Transverse colon (tissue), 4 donors: ENCODE measurements around the gene CAPRIN2. TPM values are rescaled to one million over a fixed set of nuclear protein-coding genes. Genes with fewer than 3 reads are reported as not detected.

ENCODE experiments used
- DNase-seq: peaks from one replicate; pipeline ENCODE4 v3.0.0-alpha.2; 2019
- H3K27ac ChIP-seq, 4 donors: fragments of 200-600 bp; sonication (generic); 2 replicates each; pipeline ENCODE4 v1.5.1; 2016 to 2018; ENCODE audit warnings: inconsistent platforms in 4 of 4
- H3K27me3 ChIP-seq: fragments of 200-600 bp; sonication (generic); 2 replicates; pipeline ENCODE4 v1.5.1; 2017; ENCODE audit warnings: inconsistent platforms
- H3K36me3 ChIP-seq, 4 donors: fragments of 200-600 bp; sonication (generic); 2 replicates each; pipeline ENCODE4 v1.5.1; 2017 to 2019; ENCODE audit warnings: inconsistent platforms in 4 of 4
- H3K4me1 ChIP-seq, 4 donors: fragments of 200-600 bp; sonication (generic); 2 replicates each; pipeline ENCODE4 v1.5.1; 2017 to 2020; ENCODE audit warnings: inconsistent platforms in 4 of 4
- H3K4me3 ChIP-seq, 4 donors: fragments of 200-600 bp; sonication (generic); 1 replicate in 1 of 4; 2 replicates in 3 of 4; pipeline versions ENCODE4 v1.5.1 to v1.6.1; 2017 to 2019; ENCODE audit warnings: inconsistent platforms in 4 of 4
- H3K9me3 ChIP-seq, 2 donors: fragments of 200-600 bp; sonication (generic); 2 replicates each; pipeline ENCODE4 v1.5.1; 2017 to 2019; ENCODE audit warnings: inconsistent platforms in 2 of 2
- EP300 ChIP-seq: sonication (generic); formaldehyde crosslinking; IDR thresholded peaks from one replicate; pipeline ENCODE4 v1.6.1; 2017; ENCODE audit warnings: antibody characterized with exemption, low read depth
- POLR2A ChIP-seq: fragments of 450-650 bp; IDR thresholded peaks from one replicate; pipeline ENCODE4 v1.6.1; 2016; ENCODE audit warnings: antibody characterized with exemption, mild to moderate bottlenecking, moderate library complexity
- POLR2AphosphoS5 ChIP-seq, 3 donors: sonication (generic); formaldehyde crosslinking; IDR thresholded peaks; one replicate each; pipeline ENCODE4 v1.6.1; 2016; ENCODE audit warnings: antibody characterized with exemption in 3 of 3
- WGBS, 2 donors: methylation state at CpG; one replicate each; pipeline ENCODE4 v1.1.5; 2018; ENCODE audit warnings: low coverage in 1 of 2; 5-methylcytosine and 5-hydroxymethylcytosine counted together
- in situ Hi-C, 4 donors: fragments of 200-750 bp; cut with MboI; loops; one replicate each; pipeline versions ENCODE4 v1.15.0 to v1.15.1; 2017; ENCODE audit warnings: low sequenced_read_pairs in 3 of 4, low pct_ligation_motif_present in 1 of 4, low pct_unique_long_range_greater_than_20kb in 1 of 4
- intact Hi-C: fragments of 100-400 bp; cut with DNase I; formaldehyde crosslinking; loops from one replicate; pipeline ENCODE4 v1.15.1; 2023; ENCODE audit warnings: low total_unique reads
- total RNA-seq, 4 donors: library from RNA; depleted of rRNA; stranded (reverse); fragments of >200 nt; gene quantifications; one replicate each; pipeline ENCODE4 v1.1.0, GENCODE V29; 2016
- TF ChIP-seq, protein P1 (sequence below), 5 experiments: fragments of 200-600 bp in 3 of 5; fragments of 450-650 bp in 2 of 5; sonication (generic) in 3 of 5; IDR thresholded peaks; 1 replicate in 2 of 5; 2 replicates in 3 of 5; pipeline ENCODE4 v1.5.1; 2016 to 2017; ENCODE audit warnings: antibody characterized with exemption in 5 of 5, inconsistent platforms in 3 of 5, mild to moderate bottlenecking in 2 of 5, moderate library complexity in 1 of 5

Gene CAPRIN2
- total RNA-seq, 4 donors from 2014 or later: 24.7 to 322 (median 42.5) TPM

DNA sequence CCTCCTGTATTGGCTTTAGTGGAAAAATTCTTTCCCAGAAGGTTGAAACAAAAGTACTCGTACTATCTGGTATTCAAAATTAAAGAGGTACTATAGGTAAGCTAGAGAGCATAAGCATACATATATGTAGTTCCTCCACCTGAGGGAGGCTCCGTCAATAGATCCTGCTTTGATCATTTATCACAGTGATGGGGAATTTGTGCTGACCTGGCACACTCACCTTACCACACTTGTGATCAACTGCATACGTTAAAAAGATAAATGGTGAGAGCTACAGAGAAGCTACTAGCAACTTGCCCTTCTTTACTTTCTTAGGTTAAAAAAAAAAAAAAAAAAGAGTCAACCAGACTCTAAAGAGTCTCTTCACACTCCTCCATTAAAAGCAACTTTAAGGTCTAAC is 2.5 kb downstream of the CAPRIN2 start:
- Histone ChIP-seq H3K27ac (no peak overlapping the region), H3K27me3 (no peaks in the 10 kb centered on the region), H3K4me3 (no peak overlapping the region), H3K36me3 (peaks cover 0 to 1% (median 0%) of the 10 kb centered on the region in 4 donors), H3K4me1 (peaks cover 6 to 16% (median 11%) of the 10 kb centered on the region in 4 donors), H3K9me3 (no peaks in the 10 kb centered on the region)
- intact Hi-C loops: loop anchor here (10.0 kb wide), 1 partner anchor 57 kb away; the partner anchor contains the start of gene IPO8
- in situ Hi-C loops: no loop called here
- TF ChIP-seq EP300: no peak
- TF ChIP-seq, protein P1, sequence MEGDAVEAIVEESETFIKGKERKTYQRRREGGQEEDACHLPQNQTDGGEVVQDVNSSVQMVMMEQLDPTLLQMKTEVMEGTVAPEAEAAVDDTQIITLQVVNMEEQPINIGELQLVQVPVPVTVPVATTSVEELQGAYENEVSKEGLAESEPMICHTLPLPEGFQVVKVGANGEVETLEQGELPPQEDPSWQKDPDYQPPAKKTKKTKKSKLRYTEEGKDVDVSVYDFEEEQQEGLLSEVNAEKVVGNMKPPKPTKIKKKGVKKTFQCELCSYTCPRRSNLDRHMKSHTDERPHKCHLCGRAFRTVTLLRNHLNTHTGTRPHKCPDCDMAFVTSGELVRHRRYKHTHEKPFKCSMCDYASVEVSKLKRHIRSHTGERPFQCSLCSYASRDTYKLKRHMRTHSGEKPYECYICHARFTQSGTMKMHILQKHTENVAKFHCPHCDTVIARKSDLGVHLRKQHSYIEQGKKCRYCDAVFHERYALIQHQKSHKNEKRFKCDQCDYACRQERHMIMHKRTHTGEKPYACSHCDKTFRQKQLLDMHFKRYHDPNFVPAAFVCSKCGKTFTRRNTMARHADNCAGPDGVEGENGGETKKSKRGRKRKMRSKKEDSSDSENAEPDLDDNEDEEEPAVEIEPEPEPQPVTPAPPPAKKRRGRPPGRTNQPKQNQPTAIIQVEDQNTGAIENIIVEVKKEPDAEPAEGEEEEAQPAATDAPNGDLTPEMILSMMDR (IDR thresholded peaks at IDR 0.05): no peak
- no peak for TF ChIP-seq POLR2AphosphoS5 (IDR thresholded peaks at IDR 0.05)
- no peak for TF ChIP-seq POLR2A
- 78% methylated on average over 2 to 3 of the region's 3 CpGs for WGBS, 2 donors
- no peak for DNase-seq

DNA sequence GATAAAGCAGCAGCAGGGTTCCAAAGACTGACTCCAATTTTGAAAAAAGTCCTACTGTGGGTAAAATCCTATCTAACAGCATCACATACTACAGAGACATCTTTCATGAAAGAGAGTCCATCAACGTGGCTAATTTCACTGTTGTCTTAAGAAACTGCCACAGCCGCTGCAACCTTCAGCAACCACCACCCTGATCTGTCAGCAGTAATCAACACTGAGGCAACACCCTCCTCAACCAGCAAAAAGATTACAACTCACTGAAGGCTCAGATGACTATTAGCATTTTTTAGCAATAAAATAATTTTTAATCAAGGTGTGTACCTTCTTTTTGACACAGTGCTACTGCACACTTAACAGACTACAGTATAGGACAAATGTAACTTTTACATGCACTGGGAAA is 6.6 kb downstream of the CAPRIN2 start:
- in situ Hi-C loops (no loop called here), intact Hi-C loops (no loop called here)
- Histone ChIP-seq H3K27me3 (no peaks in the 10 kb centered on the region), H3K36me3 (peaks cover 0 to 5% (median 1%) of the 10 kb centered on the region in 4 donors), H3K27ac (no peak overlapping the region), H3K4me1 (peaks cover 0 to 2% (median under 1%) of the 10 kb centered on the region in 4 donors), H3K4me3 (no peak overlapping the region), H3K9me3 (no peaks in the 10 kb centered on the region)
- WGBS, 2 donors: 46 to 87% methylated on average over 2 of the region's 2 CpGs
- no peak for DNase-seq
- no peak for TF ChIP-seq POLR2A
- no peak for TF ChIP-seq POLR2AphosphoS5 (IDR thresholded peaks at IDR 0.05)
- TF ChIP-seq, protein P1 (IDR thresholded peaks at IDR 0.05): no peak
- TF ChIP-seq EP300: no peak

DNA sequence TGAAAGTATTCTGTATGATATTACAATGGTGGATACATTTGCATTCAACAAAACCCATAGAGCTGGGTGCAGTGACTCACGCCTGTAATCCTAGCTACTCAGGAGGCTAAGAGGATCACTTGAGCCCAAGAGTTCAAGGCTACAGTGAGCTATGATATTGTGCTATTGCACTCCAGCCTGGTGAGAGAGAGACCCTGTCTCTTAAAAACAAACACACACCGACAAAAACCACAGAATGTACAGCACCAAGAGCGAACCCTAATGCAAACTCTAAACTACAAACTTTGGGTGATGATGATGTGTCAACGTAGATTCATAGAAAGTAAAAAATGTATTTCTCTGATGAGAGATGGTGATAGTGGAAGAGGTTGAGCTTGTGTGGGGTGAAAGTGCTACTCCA is 8.6 kb downstream of the CAPRIN2 start:
- Histone ChIP-seq H3K4me1 (no peaks in the 10 kb centered on the region), H3K27ac (no peak overlapping the region), H3K27me3 (no peaks in the 10 kb centered on the region), H3K4me3 (no peak overlapping the region), H3K36me3 (peaks cover 0 to 5% (median 1%) of the 10 kb centered on the region in 4 donors), H3K9me3 (no peaks in the 10 kb centered on the region)
- no peak for DNase-seq
- intact Hi-C loops: no loop called here
- in situ Hi-C loops: no loop called here
- WGBS, 2 donors: 90 to 92% methylated on average over 2 to 4 of the region's 4 CpGs
- TF ChIP-seq POLR2AphosphoS5 (IDR thresholded peaks at IDR 0.05): no peak
- TF ChIP-seq POLR2A: no peak
- TF ChIP-seq, protein P1 (IDR thresholded peaks at IDR 0.05): no peak
- no peak for TF ChIP-seq EP300

DNA sequence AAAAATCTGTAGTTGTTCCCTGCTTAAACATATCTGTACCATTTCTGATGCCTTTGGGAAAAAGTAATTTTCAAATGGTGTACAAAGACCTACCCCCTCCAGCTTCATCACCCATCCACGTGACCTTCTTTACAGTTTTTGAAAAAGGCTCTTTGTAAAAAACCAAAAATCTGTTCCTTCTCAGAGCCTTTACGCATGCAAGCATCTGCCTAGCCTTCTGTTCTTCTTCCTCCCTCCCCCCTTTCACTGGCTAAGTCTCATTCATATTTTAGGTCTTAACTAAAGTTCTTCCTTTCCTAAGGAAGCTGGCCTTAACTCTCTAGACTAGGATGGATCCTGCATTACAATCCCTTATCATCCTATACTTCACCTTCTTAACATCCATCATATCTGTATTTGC is 10.4 kb downstream of the CAPRIN2 start:
- no peak for TF ChIP-seq EP300
- TF ChIP-seq, protein P1 (IDR thresholded peaks at IDR 0.05): no peak
- TF ChIP-seq POLR2AphosphoS5 (IDR thresholded peaks at IDR 0.05): no peak
- TF ChIP-seq POLR2A: no peak
- Histone ChIP-seq H3K27ac (no peak overlapping the region), H3K27me3 (no peaks in the 10 kb centered on the region), H3K36me3 (peaks cover 0 to 5% (median 1%) of the 10 kb centered on the region in 4 donors), H3K4me1 (no peaks in the 10 kb centered on the region), H3K4me3 (no peak overlapping the region), H3K9me3 (no peaks in the 10 kb centered on the region)
- WGBS, 2 donors: 88 to 91% methylated on average over 2 of the region's 2 CpGs
- intact Hi-C loops: no loop called here
- in situ Hi-C loops: no loop called here
- DNase-seq: no peak
